HG03457 (cell line): ENCODE measurements around the gene KDM2A.
A peak's percentile ranks its signal among the peaks of the same experiment; 100 is the strongest.

Source experiments
- ATAC-seq: cut with Tn5 transposase; IDR thresholded peaks from one replicate; pipeline ENCODE4 v1.9.1; 2021; ENCODE audit warnings: moderate number of reproducible peaks; ENCODE audit not compliant: unreplicated experiment

Gene KDM2A

DNA sequence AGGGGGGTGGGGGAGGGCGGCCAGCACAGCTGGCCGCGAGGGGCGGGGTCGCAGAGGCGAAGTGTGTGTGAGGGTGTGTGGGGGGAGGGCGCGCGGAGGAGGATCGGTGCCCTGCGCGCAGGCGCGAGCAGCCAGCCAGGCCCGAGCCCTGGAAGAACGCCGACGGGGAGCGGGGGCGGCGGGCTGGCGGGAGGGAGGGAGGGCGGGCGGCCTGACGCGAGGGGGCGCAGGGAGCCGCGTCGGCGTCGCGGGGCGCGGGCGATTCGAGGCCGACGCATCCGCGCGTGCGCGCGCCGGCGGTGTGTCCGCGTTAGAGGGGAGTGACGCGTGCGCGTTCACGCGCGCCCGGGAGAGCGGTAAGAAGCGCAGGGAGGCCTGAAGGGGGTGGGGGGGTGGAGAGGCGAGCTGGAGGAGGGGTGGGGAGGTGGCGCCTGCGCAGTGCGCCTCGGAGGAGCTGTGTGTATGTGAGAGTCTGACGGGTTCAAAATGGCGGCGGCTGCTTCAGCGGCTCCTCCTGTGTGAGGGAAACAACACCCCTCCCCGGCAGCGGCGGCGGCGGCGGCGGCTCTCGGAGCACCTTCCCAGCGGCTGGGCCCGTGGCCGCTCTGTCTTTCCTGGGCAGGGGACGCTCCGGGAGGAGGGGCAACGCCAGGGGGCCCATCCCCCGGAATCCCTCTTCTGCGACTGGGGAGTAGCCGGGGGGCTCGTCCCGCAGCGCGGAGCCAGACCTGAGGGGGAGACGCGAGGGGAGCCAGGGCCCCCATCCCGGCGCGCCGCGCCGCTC, at the start of gene KDM2A:
Gene KDM2A (plus strand): TSS at position 463 of the 784 bp plus-strand sequence. CDS start 2,054 bp downstream, outside the sequence.
- peak; percentile 49 for ATAC-seq

- ATAC-seq = no peak
Observed at GRCh38 chr11:67071420-67072284, 47.4 kb upstream of the KDM2A start.

DNA sequence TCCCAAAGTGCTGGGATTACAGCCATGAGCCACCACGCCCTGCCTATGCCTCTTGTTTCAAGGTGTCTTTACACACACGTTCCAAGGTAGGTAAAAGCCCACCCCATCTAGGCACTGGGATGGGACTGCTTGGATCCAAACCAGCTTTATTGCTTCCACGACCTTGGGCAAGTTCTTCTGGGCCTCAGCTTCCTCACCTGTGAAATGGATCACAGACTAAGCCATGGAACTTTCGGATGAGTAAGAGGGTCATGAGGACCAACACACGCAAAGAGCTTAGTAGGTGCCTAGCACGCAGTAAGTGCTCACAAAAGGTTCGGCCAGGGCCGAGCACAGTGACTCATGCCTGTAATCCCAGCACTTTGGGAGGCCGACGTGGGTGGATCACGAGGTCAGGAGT, 46.8 kb upstream of the KDM2A start:
- ATAC-seq = no peak

DNA sequence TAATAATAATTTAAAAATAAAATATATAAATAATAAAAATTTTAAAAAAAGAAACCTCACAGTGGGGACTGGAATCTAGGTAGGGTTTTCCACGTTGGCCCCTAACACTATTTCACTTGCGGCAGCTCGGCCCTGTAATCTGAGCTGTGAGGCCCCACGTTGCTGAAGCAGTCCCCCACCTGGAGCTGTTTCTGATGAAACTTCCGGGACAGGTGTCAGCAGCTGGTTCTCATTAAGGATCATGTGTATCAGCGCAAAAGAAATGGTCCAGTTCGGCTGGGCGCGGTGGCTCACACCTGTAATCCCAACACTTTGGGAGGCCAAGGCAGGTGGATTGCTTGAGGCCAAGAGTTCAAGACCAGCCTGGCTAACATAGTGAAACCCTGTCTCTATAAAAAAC, 45.2 kb upstream of the KDM2A start:
- ATAC-seq = no peak

DNA sequence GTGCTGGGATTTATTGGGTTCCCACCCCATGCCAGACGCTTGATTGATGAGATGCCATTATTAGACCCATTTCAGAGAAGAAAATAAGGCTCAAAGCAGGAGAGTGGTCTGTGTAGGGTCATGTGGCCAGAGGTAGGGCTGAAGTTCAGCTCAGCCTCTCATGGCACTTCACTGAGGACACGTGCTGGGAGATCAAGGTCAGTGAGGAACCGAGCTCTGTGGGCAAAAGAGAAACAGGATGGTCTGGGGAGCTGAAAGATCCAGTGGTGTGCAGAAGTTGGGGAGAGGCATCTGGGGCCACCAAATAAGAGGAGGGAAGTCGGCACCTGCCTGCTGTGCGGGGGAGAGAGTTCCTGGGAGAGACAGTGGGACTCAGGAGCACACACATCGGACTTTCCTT, 42.9 kb upstream of the KDM2A start:
- no peak for ATAC-seq

DNA sequence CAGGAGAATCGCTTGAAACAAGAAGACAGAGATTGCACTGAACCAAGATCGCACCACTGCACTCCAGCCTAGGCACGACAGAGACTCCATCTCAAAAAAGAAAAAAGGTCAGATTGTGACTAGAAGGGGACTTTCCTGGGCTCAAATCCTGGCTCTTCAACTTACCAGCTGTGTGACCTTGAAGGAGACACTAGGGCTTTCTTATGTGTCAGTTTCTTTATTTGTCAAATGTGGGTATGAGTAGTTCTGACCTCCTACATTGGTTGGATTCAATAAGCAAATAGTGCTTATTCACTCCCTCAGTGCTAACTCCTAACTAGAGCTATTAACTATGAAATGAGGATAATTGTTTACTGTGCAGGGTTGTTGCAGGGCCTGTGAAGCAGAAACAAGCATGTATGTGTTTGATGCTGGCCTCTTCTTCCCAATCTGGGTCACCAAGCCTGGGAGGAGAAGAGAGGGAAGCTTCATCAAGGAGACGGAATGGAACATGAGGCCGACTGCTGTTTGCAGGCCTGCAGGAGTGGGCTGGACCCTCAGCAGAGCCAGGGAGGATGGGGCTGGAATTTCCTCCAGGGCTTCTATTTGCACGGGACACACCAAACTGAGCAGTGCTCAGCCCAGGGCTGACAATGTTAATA, 39.9 kb upstream of the KDM2A start:
- no peak for ATAC-seq

GRCh38 chr11:67082071-67082791, 36.8 kb upstream of the KDM2A start:
- no peak for ATAC-seq

DNA sequence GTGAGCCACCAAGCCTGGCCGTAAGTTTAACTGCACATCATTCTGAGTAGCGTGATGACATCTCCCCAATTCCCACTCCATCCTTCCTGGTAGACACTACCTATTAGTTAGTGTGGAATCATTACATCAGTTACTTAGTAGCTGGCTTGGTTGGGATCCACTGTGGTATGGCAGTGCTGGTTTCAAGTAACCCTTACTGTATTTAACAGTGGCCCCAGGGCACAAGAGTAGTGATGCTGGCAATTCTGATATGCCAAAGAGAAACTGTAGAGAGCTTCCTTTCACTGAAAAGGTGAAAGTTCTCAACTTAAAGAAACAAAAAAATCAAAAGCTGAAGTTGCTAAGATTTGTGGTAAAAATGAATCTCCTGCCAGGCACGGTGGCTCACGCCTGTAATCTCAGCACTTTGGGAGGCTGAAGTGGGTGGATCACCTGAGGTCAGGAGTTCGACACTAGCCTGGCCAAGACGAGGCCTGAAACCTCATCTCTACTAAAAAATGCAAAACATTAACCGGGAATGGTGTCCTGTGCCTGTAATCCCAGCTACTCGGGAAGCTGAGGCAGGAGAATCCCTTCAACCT, 35.2 kb upstream of the KDM2A start:
- ATAC-seq = no peak

GRCh38 chr11:67085617-67086016, 33.4 kb upstream of the KDM2A start:
- ATAC-seq = no peak

DNA sequence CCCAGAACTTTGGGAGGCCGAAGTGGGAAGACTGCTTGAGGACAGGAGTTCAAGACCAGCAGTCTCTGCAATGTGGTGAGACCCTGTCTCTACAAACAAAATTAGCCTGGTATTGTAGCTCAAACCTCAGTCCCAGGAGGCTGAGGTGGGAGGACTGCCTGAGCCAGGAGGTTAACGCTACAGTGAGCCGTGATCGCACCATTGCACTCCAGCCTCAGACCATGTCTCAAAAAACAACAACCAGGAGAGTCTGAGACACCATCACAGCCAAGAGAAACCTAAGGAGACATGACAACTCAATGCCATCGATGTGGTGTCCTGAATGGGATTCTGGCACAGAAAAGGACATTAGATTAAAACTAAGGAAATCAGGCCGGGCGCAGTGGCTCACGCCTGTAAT, 28.3 kb upstream of the KDM2A start:
- ATAC-seq = no peak

DNA sequence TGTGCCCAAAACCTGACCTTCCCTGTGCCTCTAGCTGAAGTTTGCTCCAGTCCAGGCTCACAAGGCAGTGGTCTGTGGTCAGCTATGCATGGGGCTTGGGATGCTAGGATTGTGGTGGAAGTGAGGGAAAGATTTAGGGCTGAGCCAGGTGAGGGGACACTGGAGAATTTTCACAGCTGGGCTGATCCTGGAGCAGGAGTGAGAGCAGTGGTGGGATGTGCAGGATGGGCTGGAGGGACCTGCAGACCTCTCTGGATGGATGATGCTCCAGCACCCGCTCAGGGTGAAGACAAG, 23.9 kb upstream of the KDM2A start:
- no peak for ATAC-seq

DNA sequence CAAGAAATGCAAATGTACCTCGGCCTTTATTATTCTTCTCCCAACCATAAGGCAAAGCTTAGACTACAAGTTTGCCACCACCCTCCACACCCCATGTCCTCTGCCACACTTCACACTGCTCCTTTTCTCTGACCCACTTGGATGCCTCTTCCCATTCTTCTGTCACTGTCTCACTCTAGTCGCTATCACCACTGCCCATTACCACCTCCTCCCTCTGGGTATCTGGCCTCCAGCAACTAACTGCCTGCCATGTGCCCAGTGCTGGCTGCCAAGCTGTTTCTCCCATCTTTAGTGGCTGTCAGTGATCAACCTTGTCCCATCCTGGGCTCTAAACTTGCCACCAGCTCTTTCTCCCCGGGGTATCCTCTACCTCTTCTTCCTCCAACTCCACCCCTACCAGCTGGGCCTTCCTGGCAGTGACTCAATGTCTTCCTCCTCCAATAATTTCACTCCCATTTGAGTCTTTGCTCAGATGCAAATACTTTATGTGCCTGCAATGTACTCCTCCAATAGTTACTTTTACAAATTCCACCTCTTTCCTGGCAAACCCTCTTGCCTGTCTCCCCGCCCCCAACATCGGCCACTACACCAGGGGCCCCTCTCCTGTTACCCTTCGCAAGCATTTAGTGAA, 20.1 kb upstream of the KDM2A start:
- ATAC-seq = no peak

- no peak for ATAC-seq
Observed at GRCh38 chr11:67099831-67100324, 19.2 kb upstream of the KDM2A start.

DNA sequence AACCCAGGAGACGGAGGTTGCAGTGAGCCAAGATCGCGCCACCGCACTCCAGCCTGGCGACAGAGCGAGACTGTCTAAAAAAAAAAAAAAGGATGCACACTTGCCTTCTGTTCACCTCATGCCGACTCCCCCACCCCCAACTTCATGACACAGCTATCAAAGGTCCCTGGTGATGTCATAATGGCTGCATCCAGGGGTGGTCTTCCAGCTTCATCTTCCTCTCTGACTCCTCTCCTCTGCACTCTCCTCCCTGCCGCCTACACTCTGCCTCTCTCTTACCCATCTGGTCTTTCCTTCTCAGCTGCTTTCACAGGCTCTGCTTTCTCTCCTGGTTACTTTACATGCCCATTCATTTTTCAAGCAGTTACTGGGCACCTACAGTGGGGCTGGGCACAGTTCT, 16.4 kb upstream of the KDM2A start:
- no peak for ATAC-seq

GRCh38 chr11:67105964-67106363, 13.1 kb upstream of the KDM2A start:
- ATAC-seq = no peak

DNA sequence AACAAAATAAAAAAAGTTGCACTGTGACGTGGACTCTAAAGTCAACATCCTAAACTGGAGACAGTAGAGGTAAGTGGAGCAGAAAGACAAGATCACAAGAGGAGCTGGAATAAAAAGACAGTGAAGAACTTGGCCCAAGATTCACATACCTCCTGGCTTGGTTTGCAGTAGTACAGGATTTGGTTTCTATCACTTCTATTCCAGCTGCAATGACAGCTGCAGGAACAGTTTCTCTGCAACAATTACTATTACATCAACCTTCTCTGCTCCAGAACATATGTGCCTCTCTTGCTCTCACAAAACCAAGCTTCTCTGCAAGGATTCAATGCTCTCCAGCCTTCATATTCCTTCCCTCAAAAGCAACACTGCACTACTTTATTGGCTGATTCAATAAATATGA, 7.8 kb upstream of the KDM2A start:
- no peak for ATAC-seq

- no peak for ATAC-seq
Observed at GRCh38 chr11:67113231-67113721, 5.8 kb upstream of the KDM2A start.

GRCh38 chr11:67114275-67114896, 4.7 kb upstream of the KDM2A start:
- ATAC-seq = no peak

- ATAC-seq = no peak
Observed at GRCh38 chr11:67116758-67117105, 2.3 kb upstream of the KDM2A start.

DNA sequence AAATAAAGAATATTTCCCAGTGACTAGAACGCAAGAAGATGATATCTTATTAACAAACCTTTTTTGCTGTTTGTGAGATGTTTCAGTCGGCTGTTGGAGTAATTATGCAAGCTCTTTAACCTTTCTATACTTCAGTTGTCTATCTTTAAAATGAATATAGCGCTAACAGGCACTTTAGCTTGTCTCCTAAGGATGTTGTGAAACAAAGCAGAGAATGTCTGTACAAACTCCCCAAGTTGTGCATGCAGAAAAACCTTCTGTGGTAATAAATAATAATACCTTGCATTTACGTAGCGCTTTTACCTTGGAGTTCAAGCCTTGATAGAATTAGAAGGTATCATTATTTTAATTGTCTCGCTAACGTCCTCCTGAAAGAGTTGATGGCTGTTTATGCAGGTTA, 1.9 kb upstream of the KDM2A start:
- no peak for ATAC-seq
